GF-D8 (cell line): ENCODE results near the gene OTOG.

Experiments
- DNase-seq: peaks from one replicate; lab custom pipeline; 2025; lab: John Stamatoyannopoulos, UW

Gene OTOG, protein sequence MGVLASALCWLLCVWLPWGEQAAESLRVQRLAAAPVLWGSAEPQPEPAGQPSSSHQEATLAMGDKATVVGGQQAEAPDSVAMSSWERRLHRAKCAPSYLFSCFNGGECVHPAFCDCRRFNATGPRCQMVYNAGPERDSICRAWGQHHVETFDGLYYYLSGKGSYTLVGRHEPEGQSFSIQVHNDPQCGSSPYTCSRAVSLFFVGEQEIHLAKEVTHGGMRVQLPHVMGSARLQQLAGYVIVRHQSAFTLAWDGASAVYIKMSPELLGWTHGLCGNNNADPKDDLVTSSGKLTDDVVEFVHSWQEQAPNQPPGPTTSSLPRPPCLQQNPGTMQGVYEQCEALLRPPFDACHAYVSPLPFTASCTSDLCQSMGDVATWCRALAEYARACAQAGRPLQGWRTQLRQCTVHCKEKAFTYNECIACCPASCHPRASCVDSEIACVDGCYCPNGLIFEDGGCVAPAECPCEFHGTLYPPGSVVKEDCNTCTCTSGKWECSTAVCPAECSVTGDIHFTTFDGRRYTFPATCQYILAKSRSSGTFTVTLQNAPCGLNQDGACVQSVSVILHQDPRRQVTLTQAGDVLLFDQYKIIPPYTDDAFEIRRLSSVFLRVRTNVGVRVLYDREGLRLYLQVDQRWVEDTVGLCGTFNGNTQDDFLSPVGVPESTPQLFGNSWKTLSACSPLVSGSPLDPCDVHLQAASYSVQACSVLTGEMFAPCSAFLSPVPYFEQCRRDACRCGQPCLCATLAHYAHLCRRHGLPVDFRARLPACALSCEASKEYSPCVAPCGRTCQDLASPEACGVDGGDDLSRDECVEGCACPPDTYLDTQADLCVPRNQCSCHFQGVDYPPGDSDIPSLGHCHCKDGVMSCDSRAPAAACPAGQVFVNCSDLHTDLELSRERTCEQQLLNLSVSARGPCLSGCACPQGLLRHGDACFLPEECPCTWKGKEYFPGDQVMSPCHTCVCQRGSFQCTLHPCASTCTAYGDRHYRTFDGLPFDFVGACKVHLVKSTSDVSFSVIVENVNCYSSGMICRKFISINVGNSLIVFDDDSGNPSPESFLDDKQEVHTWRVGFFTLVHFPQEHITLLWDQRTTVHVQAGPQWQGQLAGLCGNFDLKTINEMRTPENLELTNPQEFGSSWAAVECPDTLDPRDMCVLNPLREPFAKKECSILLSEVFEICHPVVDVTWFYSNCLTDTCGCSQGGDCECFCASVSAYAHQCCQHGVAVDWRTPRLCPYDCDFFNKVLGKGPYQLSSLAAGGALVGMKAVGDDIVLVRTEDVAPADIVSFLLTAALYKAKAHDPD (N-terminal part only)

DNA sequence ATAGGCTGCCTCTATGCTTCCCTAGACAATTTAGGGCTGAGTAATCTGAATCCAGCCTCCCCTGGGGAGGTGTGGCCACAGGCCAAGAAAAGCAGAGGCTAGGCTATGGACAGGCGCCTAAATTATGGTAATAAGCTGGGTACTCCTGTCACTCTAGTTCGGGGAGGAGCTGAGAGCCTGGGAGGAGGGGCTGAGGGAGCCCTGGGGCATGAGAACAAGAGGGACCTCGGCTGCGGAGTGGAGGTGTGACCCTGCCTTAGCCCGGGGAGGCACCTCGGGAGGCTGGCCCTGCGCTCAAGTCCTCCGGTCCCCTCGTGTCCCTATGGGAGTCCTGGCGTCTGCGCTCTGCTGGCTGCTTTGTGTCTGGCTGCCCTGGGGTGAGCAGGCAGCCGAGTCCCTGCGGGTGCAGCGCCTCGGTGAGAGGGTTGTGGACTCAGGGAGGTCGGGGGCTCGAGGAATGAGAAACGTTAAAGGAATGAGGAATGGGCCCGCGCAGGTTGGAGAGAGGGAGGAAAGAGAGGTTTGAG is at the start of gene OTOG:
Gene OTOG (plus strand): TSS at position 209 of the 527 bp plus-strand sequence. CDS start 114 bp downstream, at position 323.
- no peak for DNase-seq

DNA sequence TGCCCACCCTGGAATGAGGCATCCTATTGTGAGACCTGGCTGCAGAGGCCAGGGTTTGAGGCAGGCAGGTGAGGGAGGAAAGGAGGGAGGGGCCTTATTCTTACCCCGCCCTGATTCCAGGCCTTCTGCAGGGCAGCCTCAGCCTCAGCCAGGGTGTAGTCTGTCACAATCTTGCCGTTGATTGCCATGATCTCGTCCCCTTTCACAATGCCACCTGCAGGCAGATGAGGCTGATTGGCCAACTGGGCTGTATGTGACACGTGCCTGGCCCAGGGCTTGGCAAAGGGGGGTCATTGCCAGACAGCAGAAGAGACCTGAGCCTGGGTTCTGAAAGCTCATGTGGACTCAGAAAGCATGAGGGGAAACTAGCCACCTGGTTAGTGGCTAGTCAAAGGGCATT is 49.0 kb upstream of the OTOG start:
- no peak for DNase-seq

DNA sequence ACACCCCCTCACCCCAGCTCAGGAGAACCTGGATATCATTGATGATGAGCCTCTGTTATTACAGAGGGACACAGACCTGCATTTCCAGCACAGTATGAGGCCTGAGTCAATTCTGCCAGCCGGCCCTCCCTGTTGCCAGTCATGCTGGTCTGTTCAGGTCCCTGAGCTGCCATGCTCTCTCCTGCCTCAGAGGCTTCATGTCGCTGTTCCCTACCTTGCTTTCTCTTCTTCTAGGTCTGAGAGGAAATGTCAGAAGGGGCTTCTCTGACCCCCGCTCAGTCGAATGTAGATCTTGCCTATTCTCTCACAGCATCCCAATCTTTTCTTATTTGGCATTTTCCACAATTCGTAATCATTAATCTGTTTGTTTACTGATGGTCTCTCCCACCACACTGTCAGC is 48.6 kb upstream of the OTOG start:
- DNase-seq = no peak

DNA sequence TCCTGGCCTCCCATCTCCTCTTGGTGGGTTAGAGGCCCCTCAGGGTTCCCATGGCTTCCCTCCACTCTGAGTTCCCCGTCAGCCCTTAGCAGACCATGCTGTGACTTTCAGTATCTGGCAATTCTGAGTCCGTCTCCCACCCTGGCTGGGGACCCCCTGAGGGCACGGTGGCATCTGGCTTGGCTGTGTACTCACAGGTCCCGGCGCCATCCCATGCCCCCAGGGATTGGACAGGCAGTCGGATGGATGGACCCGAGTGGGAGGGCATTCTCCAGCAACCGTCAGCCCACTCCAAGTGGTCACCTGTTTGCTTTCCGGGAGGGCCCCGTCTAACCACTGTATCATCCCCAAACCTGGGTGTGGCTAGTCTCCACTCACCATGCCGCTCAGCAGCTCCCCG is 46.4 kb upstream of the OTOG start:
- no peak for DNase-seq

DNA sequence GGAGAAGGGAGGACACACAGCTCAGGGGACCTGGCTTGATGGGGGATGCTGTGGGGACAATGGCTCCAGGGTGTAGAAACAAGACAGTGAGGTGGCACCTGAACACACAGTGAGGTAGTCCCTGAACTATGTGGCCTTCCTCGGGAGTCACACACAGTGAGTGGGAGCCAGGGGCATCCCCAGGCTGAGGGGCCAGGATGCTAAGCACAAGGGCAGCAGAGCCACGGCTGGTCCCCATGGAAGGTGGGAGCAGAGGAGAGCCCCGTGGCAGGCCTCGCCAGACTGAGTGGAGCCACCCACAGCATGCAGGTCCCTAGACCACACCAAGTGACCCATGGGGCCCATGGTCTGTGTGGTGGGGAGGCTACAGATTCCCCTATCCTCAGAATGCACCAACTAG is 44.4 kb upstream of the OTOG start:
- DNase-seq = no peak

GRCh38 chr11:17504330-17505107 is 42.5 kb upstream of the OTOG start:
- no peak for DNase-seq

GRCh38 chr11:17505146-17505545 is 41.9 kb upstream of the OTOG start:
- no peak for DNase-seq

- DNase-seq = no peak
Measured at GRCh38 chr11:17506314-17506713, 40.7 kb upstream of the OTOG start.

GRCh38 chr11:17506942-17507341 is 40.1 kb upstream of the OTOG start:
- DNase-seq = no peak

- no peak for DNase-seq
Measured at GRCh38 chr11:17507773-17508172, 39.3 kb upstream of the OTOG start.

GRCh38 chr11:17508306-17508705 is 38.8 kb upstream of the OTOG start:
- no peak for DNase-seq

GRCh38 chr11:17508791-17509190 is 38.3 kb upstream of the OTOG start:
- DNase-seq = no peak

- DNase-seq = no peak
Measured at GRCh38 chr11:17510507-17511206, 36.4 kb upstream of the OTOG start.

DNA sequence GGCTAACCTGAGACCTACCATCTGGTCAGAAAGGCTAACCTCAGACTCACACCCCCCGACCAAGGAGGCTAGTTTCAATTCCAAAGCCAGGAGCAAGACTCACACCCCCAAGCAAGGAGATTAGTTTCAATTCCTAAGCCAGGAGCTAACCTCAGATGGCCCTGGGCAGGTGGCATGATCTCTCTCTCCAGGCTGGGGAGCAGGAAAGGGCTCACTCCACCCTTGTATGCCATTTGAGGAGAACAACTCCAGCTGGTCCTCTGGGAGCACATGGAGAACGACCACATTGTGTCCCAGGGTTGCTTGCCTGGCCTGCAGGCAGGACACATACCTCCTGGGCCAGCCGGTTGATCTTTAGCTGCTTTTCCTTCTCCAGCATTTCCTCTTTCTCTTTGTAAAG is 35.5 kb upstream of the OTOG start:
- no peak for DNase-seq

DNA sequence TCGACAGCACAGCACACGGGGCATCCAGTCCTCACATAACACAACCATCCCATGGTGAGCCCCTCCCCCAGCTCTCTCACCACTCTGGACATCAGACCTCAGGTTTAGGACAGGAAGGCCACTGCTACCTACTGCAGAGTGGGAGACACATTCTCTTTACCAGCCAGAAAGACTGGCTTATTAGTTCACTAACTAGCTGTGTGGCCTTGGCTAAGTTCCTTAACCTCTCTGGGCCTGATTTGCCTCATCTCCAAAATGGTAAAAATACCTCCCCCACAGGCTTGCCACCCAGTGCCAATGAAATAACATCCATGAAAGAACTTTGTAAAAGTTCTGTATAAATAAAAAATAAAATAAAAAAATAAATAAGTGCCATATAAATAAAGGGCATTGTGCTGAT is 35.0 kb upstream of the OTOG start:
- DNase-seq = no peak

DNA sequence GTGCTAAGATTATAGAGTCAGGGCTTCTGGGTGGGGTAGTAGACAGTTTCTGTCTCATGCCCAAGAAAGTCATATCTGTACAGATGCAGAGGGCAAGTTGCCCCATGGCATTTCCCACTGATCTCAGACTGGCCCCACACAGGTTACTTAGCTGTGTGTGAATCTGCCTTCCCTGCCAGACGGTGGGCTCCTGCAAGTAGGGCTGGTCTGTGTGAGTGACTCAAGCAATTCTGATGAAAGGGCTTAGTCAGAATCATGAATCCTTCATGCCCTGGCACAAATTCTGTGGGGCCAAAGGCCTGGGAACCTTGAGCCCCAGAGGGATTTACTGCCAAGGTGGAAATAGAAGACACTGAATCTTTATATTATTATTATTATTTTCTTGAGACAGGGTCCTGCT is 33.2 kb upstream of the OTOG start:
- no peak for DNase-seq

DNA sequence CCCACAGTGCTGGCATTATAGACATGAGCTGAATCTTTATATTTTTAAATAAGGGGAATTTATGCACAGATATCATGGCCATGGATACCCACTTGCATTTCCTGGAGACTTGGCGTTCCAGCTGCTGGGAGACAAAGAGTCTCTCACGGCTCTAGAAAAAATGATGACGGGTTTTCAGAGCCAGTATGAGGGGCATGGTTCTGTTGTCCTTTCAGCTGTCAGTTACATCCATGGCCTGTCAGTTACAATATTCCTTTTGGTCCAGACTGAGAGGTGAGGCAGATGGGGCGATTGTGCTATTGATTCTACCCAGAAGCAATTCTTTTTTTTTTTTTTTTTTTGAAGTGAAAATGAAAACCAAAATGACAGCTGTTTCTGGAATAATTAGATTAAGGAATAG is 32.6 kb upstream of the OTOG start:
- no peak for DNase-seq

DNA sequence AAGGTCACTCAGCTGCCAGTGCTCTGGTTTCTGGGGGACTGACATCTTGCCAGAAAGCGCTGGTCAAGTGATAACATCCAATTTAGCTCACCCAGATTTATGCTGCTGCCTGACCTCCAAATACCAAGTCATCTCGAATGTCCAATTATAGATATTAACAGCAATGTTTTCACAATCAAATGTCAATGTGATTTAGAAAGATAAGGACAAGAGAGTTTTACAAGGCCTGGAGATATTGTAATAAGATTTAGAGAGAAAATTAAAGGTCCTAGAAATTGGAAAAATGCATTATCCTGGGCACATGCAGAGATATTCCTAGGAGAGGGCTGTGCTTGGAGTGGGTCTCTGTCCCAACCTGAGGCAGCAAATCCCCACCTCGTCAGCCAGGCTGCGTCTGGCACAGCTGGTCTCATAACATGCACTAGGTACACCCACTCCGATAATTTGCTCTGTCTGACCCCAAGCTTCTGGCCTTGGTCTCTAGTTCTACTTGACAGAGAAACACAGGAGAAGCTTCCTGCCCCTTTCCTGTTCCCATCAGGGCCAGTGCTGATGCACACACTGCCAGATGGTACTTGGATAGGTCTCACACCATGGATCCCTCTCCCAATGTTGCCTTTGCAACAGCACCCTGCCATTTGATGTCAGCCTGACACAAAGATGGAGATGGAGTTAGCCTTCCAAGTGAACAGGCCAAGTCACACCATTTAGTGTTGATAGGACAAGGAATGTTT is 31.4 kb upstream of the OTOG start:
- no peak for DNase-seq

DNA sequence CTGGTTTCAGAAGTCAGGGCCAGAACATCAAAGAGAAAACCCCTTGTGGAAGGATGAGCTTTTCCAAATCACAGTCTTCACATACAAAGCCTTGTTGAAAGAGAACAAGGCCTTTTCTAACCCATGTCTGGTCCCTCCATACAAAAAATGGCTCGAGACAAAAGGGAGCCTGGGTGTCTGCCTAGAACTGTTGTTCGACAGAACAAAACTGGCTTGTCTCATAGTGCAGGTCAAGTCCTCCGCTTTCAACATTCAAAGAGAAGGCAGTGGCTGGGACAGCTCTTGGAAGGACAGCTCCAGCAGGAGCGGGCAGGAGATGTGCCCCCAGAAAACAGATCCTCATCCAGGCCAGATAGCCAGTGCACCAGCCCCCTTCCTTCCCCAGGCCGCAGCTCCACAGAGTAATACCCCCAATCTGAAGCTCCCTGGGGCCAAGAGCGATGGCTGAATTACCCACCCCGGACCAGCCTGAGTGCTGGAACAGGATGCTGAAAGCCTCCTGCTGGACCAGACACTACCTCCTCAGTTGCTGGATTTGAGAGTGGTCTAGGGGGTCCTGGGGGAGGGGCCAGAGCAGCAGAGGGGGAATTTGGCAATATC is 30.4 kb upstream of the OTOG start:
- DNase-seq = no peak

- DNase-seq = no peak
Measured at GRCh38 chr11:17517186-17517585, 29.9 kb upstream of the OTOG start.
